Osteoblast (primary cell): ENCODE measurements around the gene ZNF644. TPM values are rescaled to one million over a fixed set of nuclear protein-coding genes. Genes with fewer than 3 reads are reported as not detected.

Source experiments
- DNase-seq: peaks from one replicate; pipeline ENCODE4 v3.0.0; 2011; ENCODE audit warnings: low spot score, mixed read lengths; ENCODE audit not compliant: insufficient read length; ENCODE audit errors: missing footprints
- H2AFZ ChIP-seq: 2 replicates; pipeline ENCODE4 v1.6.0; 2011; ENCODE audit warnings: mild to moderate bottlenecking, low read length
- H3K27ac ChIP-seq: 2 replicates; pipeline ENCODE4 v1.5.1; 2011; ENCODE audit warnings: mild to moderate bottlenecking, low read depth, low read length, moderate library complexity
- H3K27me3 ChIP-seq: 2 replicates; pipeline ENCODE4 v1.6.0; 2012; ENCODE audit warnings: mild to moderate bottlenecking, control low read depth, inconsistent platforms, low read length, moderate library complexity; ENCODE audit not compliant: insufficient read depth
- H3K36me3 ChIP-seq: 2 replicates; pipeline ENCODE4 v1.5.1; 2011; ENCODE audit warnings: mild to moderate bottlenecking, low read length, control low read depth, moderate library complexity; ENCODE audit not compliant: insufficient read depth
- H3K4me1 ChIP-seq: 2 replicates; pipeline ENCODE4 v1.5.1; 2011; ENCODE audit warnings: mild to moderate bottlenecking, low read length, control low read depth, moderate library complexity; ENCODE audit not compliant: insufficient read depth
- H3K4me2 ChIP-seq: 2 replicates; pipeline ENCODE4 v1.6.0; 2011; ENCODE audit warnings: mild to moderate bottlenecking, low read length; ENCODE audit not compliant: insufficient read depth
- H3K4me3 ChIP-seq: fragments of 200-600 bp; sonication (generic); 3 replicates; pipeline ENCODE4 v1.5.1; 2012; ENCODE audit warnings: mild to moderate bottlenecking, low read length, inconsistent platforms; ENCODE audit not compliant: insufficient read depth
- H3K79me2 ChIP-seq: 2 replicates; pipeline ENCODE4 v1.6.0; 2012; ENCODE audit warnings: mild to moderate bottlenecking, low read length, control low read depth, inconsistent platforms; ENCODE audit not compliant: insufficient read depth
- H3K9me3 ChIP-seq: 2 replicates; pipeline ENCODE4 v1.5.1; 2011; ENCODE audit warnings: low read depth, low read length, control low read depth
- H4K20me1 ChIP-seq: 2 replicates; pipeline ENCODE4 v1.6.0; 2012; ENCODE audit warnings: mild to moderate bottlenecking, low read length, control low read depth; ENCODE audit not compliant: insufficient read depth
- CTCF ChIP-seq: IDR thresholded peaks from 2 replicates; pipeline ENCODE4 v1.5.1; 2011; ENCODE audit warnings: mild to moderate bottlenecking, low read depth, low read length, moderate library complexity; ENCODE audit errors: extremely low read depth
- total RNA-seq: library from RNA; depleted of rRNA; stranded (reverse); fragments of >200 nt; gene quantifications from 2 replicates; pipeline ENCODE4 v1.2.3, GENCODE V29; 2012

ZNF644 gene
- total RNA-seq, 1 donor: 57.5 TPM

- no peaks in the 10 kb centered on the region for H3K36me3 ChIP-seq
- no peak overlapping the region for H3K4me3 ChIP-seq
- H4K20me1 ChIP-seq: peaks cover 50% of the 10 kb centered on the region
- no peak overlapping the region for H3K27ac ChIP-seq
- no peaks in the 10 kb centered on the region for H3K9me3 ChIP-seq
- H3K4me1 ChIP-seq: no peaks in the 10 kb centered on the region
- H3K27me3 ChIP-seq: no peaks in the 10 kb centered on the region
- no peak for DNase-seq
- H3K4me2 ChIP-seq: no peak overlapping the region
- H2AFZ ChIP-seq: no peak overlapping the region
- no peak for TF ChIP-seq CTCF
- H3K79me2 ChIP-seq: peaks cover 76% of the 10 kb centered on the region
Observed at GRCh38 chr1:91005285-91005684, 16.6 kb downstream of the ZNF644 start.

- Histone ChIP-seq H2AFZ (no peak overlapping the region), H3K36me3 (no peaks in the 10 kb centered on the region), H3K27ac (no peak overlapping the region), H3K9me3 (no peaks in the 10 kb centered on the region), H3K27me3 (no peaks in the 10 kb centered on the region), H4K20me1 (peaks cover 41% of the 10 kb centered on the region), H3K79me2 (peaks cover 73% of the 10 kb centered on the region), H3K4me2 (no peak overlapping the region), H3K4me3 (no peak overlapping the region), H3K4me1 (no peaks in the 10 kb centered on the region)
- TF ChIP-seq CTCF: no peak
- DNase-seq: no peak
Observed at GRCh38 chr1:91004145-91004544, 17.7 kb downstream of the ZNF644 start.

- no peaks in the 10 kb centered on the region for H3K36me3 ChIP-seq
- peaks cover 40% of the 10 kb centered on the region for H4K20me1 ChIP-seq
- no peak overlapping the region for H3K27ac ChIP-seq
- no peak for DNase-seq
- H3K79me2 ChIP-seq: peaks cover 84% of the 10 kb centered on the region
- no peaks in the 10 kb centered on the region for H3K9me3 ChIP-seq
- H3K4me2 ChIP-seq: no peak overlapping the region
- no peak overlapping the region for H3K4me3 ChIP-seq
- H2AFZ ChIP-seq: no peak overlapping the region
- no peaks in the 10 kb centered on the region for H3K27me3 ChIP-seq
- no peaks in the 10 kb centered on the region for H3K4me1 ChIP-seq
- TF ChIP-seq CTCF: no peak
Observed at GRCh38 chr1:90996742-90997413, 25.0 kb downstream of the ZNF644 start.

- H3K4me2 ChIP-seq: no peak overlapping the region
- no peak overlapping the region for H2AFZ ChIP-seq
- H3K4me1 ChIP-seq: no peaks in the 10 kb centered on the region
- peaks cover 54% of the 10 kb centered on the region for H4K20me1 ChIP-seq
- H3K36me3 ChIP-seq: no peaks in the 10 kb centered on the region
- H3K9me3 ChIP-seq: no peaks in the 10 kb centered on the region
- no peak overlapping the region for H3K27ac ChIP-seq
- TF ChIP-seq CTCF: no peak
- H3K4me3 ChIP-seq: no peak overlapping the region
- no peaks in the 10 kb centered on the region for H3K27me3 ChIP-seq
- H3K79me2 ChIP-seq: peaks cover 94% of the 10 kb centered on the region
- no peak for DNase-seq
Observed at GRCh38 chr1:90995311-90995894, 26.4 kb downstream of the ZNF644 start.
